GM18526 (cell line): ENCODE measurements around the gene MBD3L2B.

Experiments used
- POLR2A ChIP-seq: IDR thresholded peaks from 3 replicates; pipeline ENCODE4 v1.6.1; 2011; ENCODE audit not compliant: insufficient read length; ENCODE audit errors: extremely low read depth

Gene MBD3L2B

DNA sequence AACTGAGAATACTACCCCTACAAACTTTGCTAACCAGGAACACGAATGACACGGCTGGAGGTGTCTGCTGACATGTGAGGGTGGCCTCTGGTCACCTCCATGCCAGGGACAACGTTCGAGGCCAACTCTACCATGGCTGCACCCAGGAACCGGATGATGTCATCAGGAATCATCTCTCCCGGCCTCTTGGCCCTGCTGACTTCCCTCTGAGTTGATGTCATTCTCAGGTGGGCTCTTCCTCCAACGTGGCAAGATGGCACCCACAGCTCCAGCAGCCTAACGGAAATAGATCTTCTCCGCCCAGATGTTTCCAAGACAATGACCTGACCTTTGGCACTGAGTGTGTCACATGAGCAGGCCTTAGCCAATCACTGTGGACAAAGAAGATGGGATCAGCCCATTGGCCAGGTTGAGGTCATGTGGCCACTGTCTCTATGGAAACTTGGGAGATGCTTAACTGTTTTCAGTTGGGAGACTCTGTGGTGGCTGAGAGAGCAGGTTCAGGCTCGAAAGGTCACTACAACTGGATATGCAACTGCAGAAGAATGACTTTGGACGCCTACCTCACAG, 15.0 kb downstream of the MBD3L2B start:
- no peak for TF ChIP-seq POLR2A

DNA sequence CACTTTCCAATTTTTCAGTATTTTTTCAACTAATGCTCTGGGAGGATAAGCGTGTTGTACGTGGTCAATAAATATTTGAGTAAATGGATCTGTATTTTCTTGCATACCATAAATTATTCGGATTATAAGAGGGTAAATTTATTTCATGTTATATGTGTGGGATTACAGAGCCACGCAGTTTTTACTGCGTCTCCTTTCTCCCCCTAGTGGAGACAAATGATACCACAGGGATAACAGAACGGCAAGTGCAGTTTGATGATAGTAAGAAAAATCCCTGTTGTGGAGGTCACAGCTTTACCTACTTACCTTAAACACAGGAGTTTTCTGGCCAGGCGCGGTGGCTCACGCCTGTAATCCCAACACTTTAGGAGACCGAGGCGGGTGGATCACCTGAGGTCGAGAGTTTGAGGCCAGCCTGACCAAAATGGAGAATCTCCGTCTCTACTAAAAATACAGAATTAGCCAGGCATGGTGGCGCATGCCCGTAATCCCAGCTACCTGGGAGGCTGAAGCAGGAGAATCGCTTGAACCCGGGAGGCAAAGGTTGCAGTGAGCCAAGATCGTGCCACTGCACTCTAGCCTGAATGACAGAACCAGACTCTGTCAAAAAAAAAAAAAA, 16.8 kb downstream of the MBD3L2B start:
- no peak for TF ChIP-seq POLR2A

DNA sequence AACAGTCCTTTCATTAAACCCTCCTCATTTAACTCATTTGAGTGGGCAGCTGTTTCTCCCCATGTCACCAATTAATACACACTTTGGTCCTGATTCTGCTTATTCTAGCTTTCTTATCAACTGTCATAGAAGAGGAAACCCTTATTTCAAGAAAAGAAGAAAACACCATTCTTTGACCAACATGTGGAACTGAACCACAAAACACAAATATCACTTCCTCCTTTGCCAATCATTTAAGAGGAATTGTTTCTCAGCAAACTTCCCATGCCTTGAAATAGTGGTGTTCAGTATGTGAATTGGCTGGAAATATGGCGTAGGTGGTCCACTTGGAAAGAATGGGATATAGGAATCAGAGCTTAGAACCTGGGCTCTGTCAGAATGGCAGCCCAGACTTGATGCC, 20.4 kb downstream of the MBD3L2B start:
- no peak for TF ChIP-seq POLR2A

DNA sequence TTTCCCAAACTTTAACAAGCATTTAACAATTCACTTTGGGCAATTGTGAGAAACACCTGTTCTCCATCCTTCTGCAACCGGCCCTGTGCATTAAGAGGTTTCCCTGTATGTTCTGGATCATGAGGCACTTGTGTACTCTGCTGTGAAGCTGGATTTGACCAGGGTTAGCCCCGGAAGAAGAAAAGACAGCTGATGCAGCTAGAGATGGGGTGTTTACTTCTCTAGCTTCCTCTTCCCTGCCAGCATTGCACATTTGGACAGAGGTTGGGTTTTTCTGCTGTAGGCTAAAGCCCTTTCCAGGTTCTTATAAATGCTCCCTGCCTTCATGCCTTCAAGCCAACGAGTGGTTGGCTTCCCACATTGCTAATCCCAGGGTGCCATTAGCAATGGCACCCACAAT, 20.9 kb downstream of the MBD3L2B start:
- no peak for TF ChIP-seq POLR2A

DNA sequence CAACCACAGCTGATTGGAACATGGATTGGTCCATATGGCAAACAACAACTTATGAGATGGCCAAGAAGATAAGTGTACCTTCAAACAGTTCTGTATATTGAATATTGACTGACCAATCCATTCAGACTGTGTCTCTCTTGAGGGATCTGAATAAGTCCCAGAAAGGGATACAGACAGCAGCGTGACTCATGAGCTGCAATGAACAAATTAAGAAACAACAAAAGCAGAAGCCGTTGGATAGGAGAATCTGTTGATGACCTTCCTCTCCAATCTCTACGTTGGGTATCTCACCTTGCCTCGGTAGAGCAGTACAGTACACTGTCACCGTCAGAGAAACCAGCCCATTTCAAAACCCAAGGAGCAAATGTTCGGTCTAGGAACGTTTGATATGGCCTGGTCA, 21.3 kb downstream of the MBD3L2B start:
- no peak for TF ChIP-seq POLR2A

DNA sequence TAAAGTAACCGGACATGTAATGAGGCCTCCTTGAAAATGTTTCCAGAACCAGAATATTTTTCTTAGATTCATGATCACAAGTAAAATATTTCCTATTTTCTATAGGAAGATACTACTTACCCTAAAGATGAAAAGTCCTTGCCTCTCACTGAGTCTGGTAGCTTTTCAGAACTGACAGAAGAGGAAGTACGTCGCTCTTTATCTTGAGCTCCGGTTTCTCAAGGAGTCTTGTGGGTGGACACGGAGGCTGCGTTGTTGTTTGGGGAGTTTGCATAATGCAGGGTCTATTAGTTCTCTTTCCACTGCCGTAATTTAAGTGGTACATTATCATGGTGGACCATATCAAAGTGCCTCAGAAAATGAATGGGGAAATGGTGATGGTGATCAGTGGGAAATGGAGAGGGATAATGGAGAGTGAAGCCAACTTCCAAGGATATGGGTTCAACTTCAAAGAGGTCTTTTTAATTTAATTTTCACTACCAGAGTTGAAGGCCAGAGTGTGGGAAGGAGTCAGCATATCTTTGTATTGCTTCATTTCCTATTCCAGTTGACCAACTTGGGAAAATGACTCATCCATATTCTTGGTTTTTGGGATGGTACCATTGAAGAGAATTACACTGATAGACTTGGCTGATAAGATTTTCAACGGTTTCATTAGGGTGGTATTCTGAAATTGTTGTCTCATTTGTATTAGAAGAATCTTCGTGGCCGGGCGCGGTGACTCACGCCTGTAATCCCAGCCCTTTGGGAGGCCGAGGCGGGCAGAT, 23.4 kb downstream of the MBD3L2B start:
- TF ChIP-seq POLR2A: no peak

DNA sequence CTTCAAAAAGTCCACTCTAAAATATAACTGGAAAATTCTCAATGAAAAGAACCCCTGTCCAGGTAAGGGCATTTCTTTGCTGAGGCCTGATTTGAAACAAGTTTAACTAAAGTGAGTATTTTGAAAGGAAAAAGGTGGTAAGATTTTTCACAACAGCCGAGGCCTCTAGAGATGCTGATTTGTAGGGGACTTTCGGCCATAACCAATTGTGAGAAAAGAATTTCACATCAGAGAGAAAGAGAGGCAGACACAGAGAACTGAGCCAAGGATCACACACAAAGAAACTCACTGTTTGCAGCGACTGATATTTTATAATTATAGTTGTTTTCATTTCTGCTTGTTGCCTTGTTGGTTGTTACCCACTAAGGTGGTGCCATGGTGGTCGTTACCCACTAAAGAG, 24.4 kb downstream of the MBD3L2B start:
- no peak for TF ChIP-seq POLR2A

DNA sequence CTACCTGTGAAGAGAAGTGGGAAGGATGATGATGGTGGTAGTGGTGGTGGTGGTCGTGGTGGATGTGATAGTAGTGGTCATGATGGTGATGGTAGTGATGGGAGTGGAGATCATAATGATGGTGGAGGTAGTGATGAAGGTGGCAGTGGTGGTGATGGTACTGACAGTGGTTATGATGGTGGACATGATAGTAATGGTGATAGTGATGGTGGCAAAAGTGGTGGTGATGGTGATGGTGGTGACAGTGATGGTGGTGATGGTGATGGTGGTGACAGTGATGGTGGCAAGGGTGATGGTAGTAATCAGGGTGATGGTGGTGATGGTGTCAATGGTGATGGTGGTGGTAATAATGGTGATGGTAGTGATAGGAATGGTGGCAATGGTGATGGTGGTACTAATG, 26.2 kb downstream of the MBD3L2B start:
- TF ChIP-seq POLR2A: no peak

DNA sequence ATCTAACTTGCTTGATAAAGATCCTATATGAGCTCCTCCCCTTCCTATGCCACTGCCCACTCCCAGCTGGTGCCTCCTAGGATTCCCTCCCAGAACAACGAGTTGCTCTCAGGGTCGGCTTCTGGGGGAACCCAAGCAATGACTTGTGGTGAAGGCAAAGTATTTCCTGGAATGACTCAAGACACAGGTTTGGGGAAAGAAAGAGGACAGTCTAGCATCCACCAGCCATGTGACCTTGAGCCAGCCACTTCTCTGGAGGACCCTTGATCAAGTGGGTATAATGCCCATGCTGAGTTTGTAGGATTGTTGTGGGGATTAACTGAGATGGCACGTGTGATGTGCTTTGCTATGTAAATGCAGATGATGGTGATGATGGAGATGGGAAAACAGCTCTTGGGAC, 33.0 kb downstream of the MBD3L2B start:
- TF ChIP-seq POLR2A: no peak

DNA sequence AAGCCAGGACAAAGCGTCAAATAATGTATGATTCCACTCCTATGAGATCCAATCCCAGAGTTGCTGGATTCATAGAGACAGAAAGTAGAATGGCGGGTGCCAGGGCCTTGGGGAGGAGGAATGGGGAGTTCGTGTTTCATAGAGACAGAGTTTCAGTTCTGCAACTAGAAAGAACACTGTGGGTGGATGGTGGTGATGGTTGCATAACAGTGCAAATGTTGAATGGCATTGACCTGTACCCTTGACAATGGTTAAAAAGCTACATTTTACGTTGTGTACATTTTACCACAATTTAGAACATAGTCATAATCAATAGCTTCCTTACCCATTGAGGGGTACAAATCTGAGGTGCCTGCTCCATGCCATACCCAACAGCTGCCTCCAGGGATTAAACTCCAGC, 33.4 kb downstream of the MBD3L2B start:
- TF ChIP-seq POLR2A: no peak

DNA sequence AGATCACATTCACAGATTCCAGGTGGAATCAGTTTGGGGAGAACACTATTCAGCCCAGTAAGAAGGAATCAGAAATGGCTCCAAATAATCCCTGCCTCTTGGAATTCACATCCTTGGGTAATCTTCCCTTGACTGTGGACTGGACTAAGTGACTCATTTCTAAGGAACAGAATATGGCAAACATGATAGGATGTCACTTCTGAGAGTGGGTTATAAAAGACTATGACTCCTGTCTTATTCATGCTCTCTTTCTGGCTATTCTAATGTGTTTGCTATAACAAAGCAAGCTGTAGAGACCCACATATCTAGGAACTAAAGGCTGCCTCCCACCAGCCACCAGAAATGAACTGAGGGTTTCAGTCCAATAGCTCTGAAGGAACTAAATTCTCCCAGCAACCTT, 37.8 kb downstream of the MBD3L2B start:
- TF ChIP-seq POLR2A: no peak

DNA sequence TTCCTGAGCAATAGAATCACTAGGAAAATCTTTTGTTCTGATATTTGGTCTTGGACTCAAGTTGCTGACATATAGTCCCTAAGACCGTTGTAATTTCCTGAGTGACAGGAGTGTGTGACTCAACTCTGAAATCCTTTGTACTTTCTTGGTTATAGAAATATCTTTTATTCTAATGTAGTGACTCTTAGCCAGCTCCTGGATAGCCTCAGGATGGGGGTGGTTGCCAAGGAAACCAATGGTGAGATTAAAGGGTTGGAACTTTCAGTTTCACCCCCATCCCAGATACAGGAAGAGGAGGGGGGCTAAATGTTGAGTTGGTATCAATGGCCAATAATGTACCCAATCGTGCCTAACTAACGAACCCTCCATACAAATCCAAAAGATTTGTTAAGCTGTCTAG, 41.8 kb downstream of the MBD3L2B start:
- no peak for TF ChIP-seq POLR2A

DNA sequence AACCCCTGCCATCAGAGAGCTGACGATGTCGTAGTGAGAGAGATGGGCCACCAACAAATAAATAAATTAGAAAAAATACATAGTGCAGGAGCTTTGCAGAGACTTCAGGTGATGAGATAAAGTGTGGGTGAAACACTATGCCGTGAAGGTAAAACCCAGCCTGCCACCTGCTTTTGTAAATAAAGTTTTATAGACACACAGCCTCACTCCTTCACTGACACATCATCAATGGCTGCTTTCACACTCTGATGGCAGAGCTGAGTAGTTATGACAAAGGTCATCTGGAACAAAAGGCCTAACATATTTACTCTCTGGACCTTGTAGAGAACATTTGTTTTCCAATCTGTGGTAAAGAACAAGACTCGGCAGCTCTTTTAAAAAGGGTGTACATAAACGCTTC, 45.0 kb downstream of the MBD3L2B start:
- TF ChIP-seq POLR2A: no peak

DNA sequence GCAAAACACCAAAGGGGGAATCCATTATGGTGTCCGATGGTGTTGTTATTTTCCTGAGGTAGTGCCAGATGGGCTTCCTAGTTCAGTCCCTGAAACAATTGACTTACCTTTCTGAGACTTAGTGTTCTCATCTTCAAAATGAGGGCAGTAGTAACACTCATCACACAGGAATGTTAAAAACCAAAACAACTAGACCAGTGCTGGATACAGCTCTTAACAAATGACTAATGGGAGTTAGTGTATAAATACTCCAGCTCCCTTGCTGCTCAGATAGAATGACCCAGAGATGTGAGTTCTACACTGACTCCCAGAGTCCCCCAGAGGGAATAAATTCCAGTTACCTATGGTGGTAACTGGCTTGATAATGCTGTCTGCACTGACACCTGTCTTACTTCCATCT, 49.9 kb downstream of the MBD3L2B start:
- no peak for TF ChIP-seq POLR2A

DNA sequence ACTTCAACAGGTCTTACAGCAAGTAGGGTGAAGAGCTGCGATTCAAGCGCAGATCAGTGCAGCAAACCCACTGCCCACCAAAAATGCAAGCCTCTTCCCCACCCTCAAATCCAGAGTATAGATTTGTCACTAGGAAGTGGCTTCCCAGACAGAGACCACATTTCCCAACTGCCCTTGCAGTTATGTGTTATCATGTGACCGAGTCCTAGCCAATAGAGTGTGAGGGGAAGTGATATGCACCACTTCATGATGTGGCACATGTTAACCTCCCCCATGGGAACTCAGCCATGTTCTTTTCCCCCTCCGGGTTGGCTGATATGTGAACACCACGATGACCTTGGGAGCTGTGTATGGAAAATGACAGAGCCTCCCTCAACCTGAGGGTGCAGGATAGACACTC, 50.8 kb downstream of the MBD3L2B start:
- TF ChIP-seq POLR2A: no peak

DNA sequence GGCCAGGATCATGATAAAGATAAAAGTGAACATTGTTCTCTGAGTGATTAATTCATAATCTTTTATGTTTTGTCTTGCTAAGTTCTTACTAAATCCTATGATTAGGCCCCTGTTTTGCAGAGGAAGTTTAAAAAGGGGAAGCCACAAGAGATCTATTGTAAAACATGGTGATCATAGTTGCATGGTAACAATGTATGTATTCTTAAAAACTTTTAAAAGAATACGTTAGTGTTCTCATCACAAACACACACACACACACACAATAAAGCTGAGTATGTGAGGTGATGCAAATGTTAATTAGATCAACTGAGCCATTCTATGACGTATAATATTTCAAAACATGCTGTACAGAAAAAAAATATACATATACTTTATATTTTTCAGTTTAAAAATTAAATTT, 51.2 kb downstream of the MBD3L2B start:
- no peak for TF ChIP-seq POLR2A

DNA sequence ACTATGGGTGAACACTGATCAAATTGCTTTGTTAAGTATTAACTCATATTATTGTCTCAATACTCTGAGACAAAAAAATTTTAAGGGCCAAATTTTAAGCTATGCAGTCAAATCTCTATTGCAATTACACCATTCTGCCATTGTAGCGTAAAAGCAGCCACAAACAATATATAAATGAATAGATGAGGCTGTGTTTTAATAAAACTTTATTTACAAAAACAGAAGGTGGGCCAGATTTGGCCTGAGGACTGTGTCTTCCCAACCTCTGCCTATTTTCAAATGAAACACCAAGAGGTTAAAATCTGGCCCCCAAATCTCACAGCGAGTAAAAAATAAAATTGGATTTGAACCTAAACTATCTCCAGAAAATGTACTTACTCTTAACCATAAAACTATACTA, 51.7 kb downstream of the MBD3L2B start:
- TF ChIP-seq POLR2A: no peak
